22Rv1 (cell line): Measurements from ENCODE around the gene CAMK2N1.

Source experiments
- CTCF ChIP-seq: fragments of 450-650 bp; IDR thresholded peaks from 2 replicates; pipeline ENCODE4 v1.5.1; 2017; ENCODE audit warnings: mild to moderate bottlenecking
- ZFX ChIP-seq: fragments of 450-650 bp; IDR thresholded peaks from 2 replicates; pipeline ENCODE4 v1.6.1; 2017; ENCODE audit warnings: antibody characterized with exemption, borderline replicate concordance

GRCh38 chr1:20499105-20499504 lies 13.1 kb upstream of the CAMK2N1 start:
- TF ChIP-seq CTCF (no peak), ZFX (no peak)
